H9 (cell line): ENCODE data around the gene GNG3. TPM values are rescaled to one million over a fixed set of nuclear protein-coding genes. Genes with fewer than 3 reads are reported as not detected.
A peak's percentile ranks its signal among the peaks of the same experiment; 100 is the strongest.

Source experiments
- DNase-seq: peaks from one replicate; pipeline ENCODE4 v3.0.0-alpha.2; 2017
- H2AFZ ChIP-seq: one replicate; pipeline ENCODE4 v1.6.1; 2013; ENCODE audit warnings: mild to moderate bottlenecking, low read length, control low read depth, moderate library complexity
- H2AK5ac ChIP-seq: 2 replicates; pipeline ENCODE4 v1.6.1; 2013; ENCODE audit warnings: low read length, control low read depth, mixed read lengths; ENCODE audit not compliant: insufficient read length
- H2BK120ac ChIP-seq: one replicate; pipeline ENCODE4 v1.6.1; 2013; ENCODE audit warnings: low read depth, mild to moderate bottlenecking, low read length, control low read depth, inconsistent platforms; ENCODE audit not compliant: poor library complexity, severe bottlenecking
- H2BK12ac ChIP-seq: 2 replicates; pipeline ENCODE4 v1.6.1; 2013; ENCODE audit warnings: low read length, control low read depth, mixed read lengths, low read depth; ENCODE audit not compliant: insufficient read length
- H2BK15ac ChIP-seq: 2 replicates; pipeline ENCODE4 v1.6.1; 2013; ENCODE audit warnings: low read depth, low read length, control low read depth
- H2BK20ac ChIP-seq: one replicate; pipeline ENCODE4 v1.6.1; 2013; ENCODE audit warnings: low read depth, mild to moderate bottlenecking, low read length, control low read depth, inconsistent platforms; ENCODE audit not compliant: poor library complexity, severe bottlenecking
- H2BK5ac ChIP-seq: 2 replicates; pipeline ENCODE4 v1.6.1; 2013; ENCODE audit warnings: low read length, control low read depth, mixed read lengths; ENCODE audit not compliant: insufficient read length
- H3K14ac ChIP-seq: 2 replicates; pipeline ENCODE4 v1.6.1; 2013; ENCODE audit warnings: low read length, control low read depth; ENCODE audit not compliant: insufficient read depth
- H3K18ac ChIP-seq: 2 replicates; pipeline ENCODE4 v1.6.1; 2013; ENCODE audit warnings: low read depth, mild to moderate bottlenecking, mixed read lengths, low read length, control low read depth; ENCODE audit not compliant: insufficient read length
- H3K23ac ChIP-seq: 2 replicates; pipeline ENCODE4 v1.6.1; 2013; ENCODE audit warnings: low read length, control low read depth, mixed read lengths, low read depth; ENCODE audit not compliant: insufficient read length
- H3K23me2 ChIP-seq: 2 replicates; pipeline ENCODE4 v1.6.1; 2013; ENCODE audit warnings: low read depth, mild to moderate bottlenecking, mixed read lengths, low read length, control low read depth; ENCODE audit not compliant: insufficient read length, poor library complexity, severe bottlenecking
- H3K27ac ChIP-seq: 2 replicates; pipeline ENCODE4 v1.5.1; 2013; ENCODE audit warnings: low read length, control low read depth, mixed read lengths, low read depth; ENCODE audit not compliant: insufficient read length
- H3K27me3 ChIP-seq: 2 replicates; pipeline ENCODE4 v1.6.1; 2013; ENCODE audit warnings: low read length, control low read depth, inconsistent platforms; ENCODE audit not compliant: insufficient read depth
- H3K4ac ChIP-seq: 2 replicates; pipeline ENCODE4 v1.6.1; 2013; ENCODE audit warnings: low read depth, mild to moderate bottlenecking, control low read depth, inconsistent platforms, low read length, moderate library complexity
- H3K4me1 ChIP-seq: 2 replicates; pipeline ENCODE4 v1.6.1; 2013; ENCODE audit warnings: low read length, control low read depth, inconsistent platforms; ENCODE audit not compliant: insufficient read depth
- H3K4me2 ChIP-seq: 2 replicates; pipeline ENCODE4 v1.6.1; 2013; ENCODE audit warnings: low read length, control low read depth, mixed read lengths; ENCODE audit not compliant: insufficient read length, insufficient read depth
- H3K56ac ChIP-seq: 2 replicates; pipeline ENCODE4 v1.6.1; 2013; ENCODE audit warnings: low read depth, mild to moderate bottlenecking, mixed read lengths, low read length, control low read depth; ENCODE audit not compliant: insufficient read length
- H3K79me1 ChIP-seq: 2 replicates; pipeline ENCODE4 v1.6.1; 2013; ENCODE audit warnings: low read depth, mild to moderate bottlenecking, moderate library complexity, low read length, control low read depth, inconsistent platforms; ENCODE audit not compliant: insufficient read depth, poor library complexity, severe bottlenecking
- H3K79me2 ChIP-seq: 2 replicates; pipeline ENCODE4 v1.6.1; 2013; ENCODE audit warnings: low read length, control low read depth, inconsistent platforms; ENCODE audit not compliant: insufficient read depth
- H3K9ac ChIP-seq: 2 replicates; pipeline ENCODE4 v1.6.1; 2013; ENCODE audit warnings: low read length, control low read depth, mixed read lengths; ENCODE audit not compliant: insufficient read length; ENCODE audit errors: extremely low read depth
- H3K9me3 ChIP-seq: one replicate; pipeline ENCODE4 v1.6.1; 2013; ENCODE audit warnings: low read depth, low read length, inconsistent platforms; ENCODE audit not compliant: control insufficient read depth
- H3T11ph ChIP-seq: one replicate; pipeline ENCODE4 v1.6.1; 2013; ENCODE audit warnings: mild to moderate bottlenecking, low read length, control low read depth, inconsistent platforms
- H4K20me1 ChIP-seq: one replicate; pipeline ENCODE4 v1.6.1; 2013; ENCODE audit not compliant: control insufficient read depth, insufficient read length, insufficient read depth
- H4K5ac ChIP-seq: 2 replicates; pipeline ENCODE4 v1.6.1; 2013; ENCODE audit warnings: low read depth, mild to moderate bottlenecking, mixed read lengths, low read length, control low read depth; ENCODE audit not compliant: insufficient read length
- H4K8ac ChIP-seq: replicated peaks from 2 replicates; pipeline ENCODE4 v1.6.1; 2013; ENCODE audit warnings: low read length, control low read depth, mixed read lengths, low read depth; ENCODE audit not compliant: insufficient read length
- H4K91ac ChIP-seq: 2 replicates; pipeline ENCODE4 v1.6.1; 2013; ENCODE audit warnings: low read depth, mild to moderate bottlenecking, moderate library complexity, mixed read lengths, low read length, control low read depth; ENCODE audit not compliant: insufficient read length
- H3K27ac Mint-ChIP-seq, 3 experiments: 2 replicates in 2 of 3; 3 replicates in 1 of 3; pipeline ENCODE4 v1.8.0; 2020 to 2021; ENCODE audit warnings: mixed read lengths in 3 of 3, mild to moderate bottlenecking in 1 of 3, moderate library complexity in 1 of 3
- H3K27me3 Mint-ChIP-seq: 2 replicates; pipeline ENCODE4 v1.8.0; 2021; ENCODE audit warnings: low read depth, mild to moderate bottlenecking, moderate library complexity, mixed read lengths
- H3K36me3 Mint-ChIP-seq, 3 experiments: 2 replicates in 2 of 3; 3 replicates in 1 of 3; pipeline ENCODE4 v1.8.0; 2020 to 2021; ENCODE audit warnings: low read depth in 3 of 3, mixed read lengths in 3 of 3; ENCODE audit not compliant: insufficient read depth in 1 of 3
- H3K4me1 Mint-ChIP-seq, 2 experiments: 2 replicates each; pipeline ENCODE4 v1.8.0; 2020; ENCODE audit warnings: mixed read lengths in 2 of 2
- H3K4me3 Mint-ChIP-seq, 2 experiments: 2 replicates in 1 of 2; 3 replicates in 1 of 2; pipeline ENCODE4 v1.8.0; 2020 to 2021; ENCODE audit warnings: mild to moderate bottlenecking in 2 of 2, mixed read lengths in 2 of 2, moderate library complexity in 1 of 2
- H3K9me3 Mint-ChIP-seq, 2 experiments: 2 replicates in 1 of 2; 3 replicates in 1 of 2; pipeline ENCODE4 v1.8.0; 2020; ENCODE audit warnings: mild to moderate bottlenecking in 2 of 2, mixed read lengths in 2 of 2, moderate library complexity in 1 of 2
- CTCF ChIP-seq: fragments of 200-600 bp; sonication (generic); conservative IDR thresholded peaks from 3 replicates; pipeline ENCODE4 v1.8.0; 2021; ENCODE audit warnings: antibody characterized with exemption, mild to moderate bottlenecking
- WGBS: extraction: QIAGEN DNeasy Blood & Tissue Kit; methylation state at CpG from one replicate; pipeline ENCODE4 v1.1.7; 2013; ENCODE audit warnings: missing lambda C conversion rate, low lambda C conversion rate, mixed read lengths; ENCODE audit not compliant: insufficient read length; ENCODE audit errors: extremely low coverage; 5-methylcytosine and 5-hydroxymethylcytosine counted together
- total RNA-seq: library from RNA; stranded (reverse); gene quantifications from 2 replicates; pipeline ENCODE4 v1.2.1, GENCODE V29; 2021

GNG3 gene
- total RNA-seq, 1 experiment from 2014 or later = 3.2 TPM

- no peak overlapping the region for H3K27ac ChIP-seq
- no peak overlapping the region; a peak in 1 of 5 replicates for H3K4me3 Mint-ChIP-seq
These were observed 8.0 kb downstream of the GNG3 start for GRCh38 chr11:62715150-62716130.

More at GRCh38 chr11:62715150-62716130, 8.0 kb downstream of the GNG3 start:
- DNase-seq = no peak
- no CpG with 5 or more reads among the region's 24 CpGs for WGBS
- H2BK15ac ChIP-seq = no peak overlapping the region
- H4K8ac ChIP-seq = no peak overlapping the region
- no peaks in the 10 kb centered on the region for H3K27me3 ChIP-seq
- Mint-ChIP-seq H3K27ac (peak overlapping the region in 2 of 3 experiments; percentile 11 to 78; a peak in 3 of 7 replicates), H3K27me3 (no peaks in the 10 kb centered on the region), H3K4me1 (peaks cover 12 to 37% of the 10 kb centered on the region in 2 experiments; a peak in 3 of 4 replicates), H3K36me3 (peaks cover 58 to 95% (median 92%) of the 10 kb centered on the region in 3 experiments; a peak in 6 of 7 replicates), H3K9me3 (no peaks in the 10 kb centered on the region)
- no peak overlapping the region for H3T11ph ChIP-seq
- no peak overlapping the region for H3K23ac ChIP-seq
- H3K56ac ChIP-seq = no peak overlapping the region
- H3K79me1 ChIP-seq = peaks cover 2% of the 10 kb centered on the region
- H2BK20ac ChIP-seq = no peak overlapping the region
- no peak overlapping the region for H2AFZ ChIP-seq
- no peak overlapping the region for H3K18ac ChIP-seq
- no peaks in the 10 kb centered on the region; the same call in 1 of the 2 replicates for H3K4me1 ChIP-seq
- H2BK5ac ChIP-seq = no peak overlapping the region
- H3K4me2 ChIP-seq = no peak overlapping the region
- H4K5ac ChIP-seq = no peak overlapping the region
- no peaks in the 10 kb centered on the region for H3K23me2 ChIP-seq
- no peaks in the 10 kb centered on the region for H3K9me3 ChIP-seq
- H2BK120ac ChIP-seq = no peak overlapping the region
- H4K20me1 ChIP-seq = no peaks in the 10 kb centered on the region
- H2BK12ac ChIP-seq = no peak overlapping the region
- no peak overlapping the region for H2AK5ac ChIP-seq
- H3K9ac ChIP-seq = no peak overlapping the region
- peak; percentile 23; the same call in 1 of the 3 replicates for TF ChIP-seq CTCF
- no peak overlapping the region for H4K91ac ChIP-seq
- no peak overlapping the region for H3K14ac ChIP-seq
- H3K79me2 ChIP-seq = no peaks in the 10 kb centered on the region
- H3K4ac ChIP-seq = no peak overlapping the region
